Mucosa of descending colon (tissue), 3 donors: ENCODE data around the gene CHST10. TPM values are rescaled to one million over a fixed set of nuclear protein-coding genes. Genes with fewer than 3 reads are reported as not detected.

Source experiments
- total RNA-seq, 3 donors: library from RNA; stranded (reverse); fragmentation: NEBNext Ultra II Directional in 2 of 3; extraction: Animal tissue kit (Norgen Biotek cat#: 25700) in 2 of 3; gene quantifications; one replicate each; pipeline versions ENCODE4 v1.2.1 to v1.2.4, GENCODE V29; 2021 to 2023
- donor health status: DM: no; HTN: no; CAD: no; lungs with moderate emphysema.
- donor health status: DM: no; HTN: no; CAD: no.
- donor health status: DM: no; HTN: yes; CAD: no.

CHST10 gene
- total RNA-seq, 3 donors from 2014 or later = 0.78 to 9.8 (median 0.87) TPM

Other genes starting within 250 kb of the CHST10 start
- gene LONRF2, start 95.2 kb downstream of the CHST10 start, total RNA-seq = 10 to 100 TPM in 1 of 3 donors, under 1 TPM in 2; 0.41 to 19.9 (median 0.67) TPM
- not detected for gene NMS, start 52.8 kb upstream of the CHST10 start, total RNA-seq
- gene PDCL3, start 145.3 kb upstream of the CHST10 start, total RNA-seq = 10 to 100 TPM; 17.9 to 31.6 (median 20.1) TPM